GM21515 (cell line): ENCODE results near the gene NUTM2E.
"Not testable (repeated sequence)": the region's sequence is repeated elsewhere in the genome, so short reads cannot be mapped to it uniquely, and the experiment has no call there.

Experiments used
- ATAC-seq: cut with Tn5 transposase; IDR thresholded peaks from one replicate; pipeline ENCODE4 v1.9.1; 2021; ENCODE audit not compliant: unreplicated experiment

NUTM2E gene

GRCh38 chr10:79862803-79863202 is 36.3 kb downstream of the NUTM2E start:
- ATAC-seq, result not testable (repeated sequence)

- ATAC-seq, result not testable (repeated sequence)
Observed at GRCh38 chr10:79866903-79867551, 40.5 kb downstream of the NUTM2E start.

- ATAC-seq, result not testable (repeated sequence)
Observed at GRCh38 chr10:79868023-79868422, 41.5 kb downstream of the NUTM2E start.

- not testable (repeated sequence) for ATAC-seq
Observed at GRCh38 chr10:79869439-79870097, 43.0 kb downstream of the NUTM2E start.

- ATAC-seq, result not testable (repeated sequence)
Observed at GRCh38 chr10:79871729-79872128, 45.2 kb downstream of the NUTM2E start.
